ENCODE measurements around the gene PLEKHB1. TPM values are rescaled to one million over a fixed set of nuclear protein-coding genes. Genes with fewer than 3 reads are reported as not detected.

PLEKHB1 gene
- total RNA-seq, 1 experiment from 2014 or later = 6.6 TPM

- no peaks in the 10 kb centered on the region for H3K36me3 ChIP-seq (ENCODE audit: control insufficient read depth, insufficient read depth, low read length)
- no peaks in the 10 kb centered on the region for H3K27me3 ChIP-seq (ENCODE audit: control insufficient read depth, insufficient read depth, low read length)
- DNase-seq (ENCODE audit: low read depth, low spot score) (peak; percentile 22), ATAC-seq (peak; percentile 97)
- H3K9me3 ChIP-seq (ENCODE audit: control insufficient read depth, insufficient read depth, low read depth, low read length) = no peaks in the 10 kb centered on the region
- H3K4me3 ChIP-seq (ENCODE audit: low read depth in 2 of 2, low read length in 2 of 2) = peak overlapping the region; percentile 29 to 52
- ChIA-PET POLR2A (no interaction called here), CTCF (interaction anchor here (0.6 to 2.0 kb wide), 3 partner anchors 22 to 351 kb away, joined by 6 to 8 read pairs (median 7); no protein-coding TSS in a partner anchor)
- BruUV-seq (replicated peaks) = no TSS peak
- in situ Hi-C loops (cut with HindIII; ENCODE audit: low pct_unique_long_range_greater_than_20kb, low sequenced_read_pairs) = no loop called here
- TF ChIP-seq POLR2AphosphoS5 (IDR thresholded peaks at IDR 0.05; ENCODE audit: low read depth, low read length) (no peak), TCF7L2 (IDR thresholded peaks at IDR 0.05; ENCODE audit: low read depth, low read length) (no peak)
- H3K27ac ChIP-seq (ENCODE audit: low read length) = peak overlapping the region; percentile 13; the same call in 1 of the 2 replicates
- H3K4me1 ChIP-seq (ENCODE audit: control insufficient read depth, insufficient read depth, low read length) = no peaks in the 10 kb centered on the region; the same call in 1 of the 2 replicates
- intact Hi-C loops (cut with micrococcal nuclease; ENCODE audit: unreplicated experiment) = no loop called here
These were observed 1.2 kb downstream of the PLEKHB1 start for GRCh38 chr11:73647459-73648100.

- CTCF ChIA-PET = interaction anchor here (2.0 kb wide), 1 partner anchor 22 kb away, joined by 7 read pairs; no protein-coding TSS in a partner anchor
- no peak overlapping the region for H3K27ac ChIP-seq (ENCODE audit: low read length)
- no peaks in the 10 kb centered on the region for H3K27me3 ChIP-seq (ENCODE audit: control insufficient read depth, insufficient read depth, low read length)
- H3K4me3 ChIP-seq (ENCODE audit: low read depth in 2 of 2, low read length in 2 of 2) = no peak overlapping the region
- no peak for TF ChIP-seq TCF7L2 (IDR thresholded peaks at IDR 0.05; ENCODE audit: low read depth, low read length)
- no peak for TF ChIP-seq POLR2AphosphoS5 (IDR thresholded peaks at IDR 0.05; ENCODE audit: low read depth, low read length)
- no peak for TF ChIP-seq SIN3A (IDR thresholded peaks at IDR 0.05; ENCODE audit: borderline replicate concordance, insufficient read depth, low read depth, low read length)
- in situ Hi-C loops (cut with HindIII; ENCODE audit: low pct_unique_long_range_greater_than_20kb, low sequenced_read_pairs) = no loop called here
- no peak for ATAC-seq
- intact Hi-C loops (cut with micrococcal nuclease; ENCODE audit: unreplicated experiment) = no loop called here
- no TSS peak for BruUV-seq (replicated peaks)
- POLR2A ChIA-PET = interaction anchor here (0.6 to 1.1 kb wide), 2 partner anchors 24 to 119 kb away, joined by 3 to 12 read pairs; no protein-coding TSS in a partner anchor
- DNase-seq (ENCODE audit: low read depth, low spot score) = no peak
- no peaks in the 10 kb centered on the region; the same call in 1 of the 2 replicates for H3K4me1 ChIP-seq (ENCODE audit: control insufficient read depth, insufficient read depth, low read length)
- H3K36me3 ChIP-seq (ENCODE audit: control insufficient read depth, insufficient read depth, low read length) = no peaks in the 10 kb centered on the region
- no peaks in the 10 kb centered on the region for H3K9me3 ChIP-seq (ENCODE audit: control insufficient read depth, insufficient read depth, low read depth, low read length)
These were observed 1.7 kb downstream of the PLEKHB1 start for GRCh38 chr11:73648121-73648520.

GRCh38 chr11:73648571-73649046, 2.2 kb downstream of the PLEKHB1 start:
- no peaks in the 10 kb centered on the region for H3K36me3 ChIP-seq (ENCODE audit: control insufficient read depth, insufficient read depth, low read length)
- in situ Hi-C loops (cut with HindIII; ENCODE audit: low pct_unique_long_range_greater_than_20kb, low sequenced_read_pairs) (no loop called here), intact Hi-C loops (cut with micrococcal nuclease; ENCODE audit: unreplicated experiment) (no loop called here)
- H3K4me3 ChIP-seq (ENCODE audit: low read depth in 2 of 2, low read length in 2 of 2) = no peak overlapping the region
- ATAC-seq (no peak), DNase-seq (ENCODE audit: low read depth, low spot score) (no peak)
- no peak overlapping the region for H3K27ac ChIP-seq (ENCODE audit: low read length)
- no peaks in the 10 kb centered on the region for H3K27me3 ChIP-seq (ENCODE audit: control insufficient read depth, insufficient read depth, low read length)
- no peaks in the 10 kb centered on the region; the same call in 1 of the 2 replicates for H3K4me1 ChIP-seq (ENCODE audit: control insufficient read depth, insufficient read depth, low read length)
- CTCF ChIA-PET = interaction anchor here (2.0 kb wide), 1 partner anchor 23 kb away, joined by 7 read pairs; no protein-coding TSS in a partner anchor
- no peaks in the 10 kb centered on the region for H3K9me3 ChIP-seq (ENCODE audit: control insufficient read depth, insufficient read depth, low read depth, low read length)
- no peak for TF ChIP-seq TCF7L2 (IDR thresholded peaks at IDR 0.05; ENCODE audit: low read depth, low read length)
- POLR2A ChIA-PET = interaction anchor here (0.6 to 1.1 kb wide), 2 partner anchors 25 to 119 kb away, joined by 3 to 12 read pairs; no protein-coding TSS in a partner anchor
- no TSS peak for BruUV-seq (replicated peaks)

GRCh38 chr11:73649206-73649605, 2.8 kb downstream of the PLEKHB1 start:
- intact Hi-C loops (cut with micrococcal nuclease; ENCODE audit: unreplicated experiment) = no loop called here
- no peak overlapping the region for H3K27ac ChIP-seq (ENCODE audit: low read length)
- POLR2A ChIA-PET = interaction anchor here (0.5 to 1.1 kb wide), 2 partner anchors 41 to 120 kb away, joined by 3 to 6 read pairs; no protein-coding TSS in a partner anchor

More at GRCh38 chr11:73649206-73649605, 2.8 kb downstream of the PLEKHB1 start:
- no peak for DNase-seq (ENCODE audit: low read depth, low spot score)
- H3K27me3 ChIP-seq (ENCODE audit: control insufficient read depth, insufficient read depth, low read length) = no peaks in the 10 kb centered on the region
- H3K9me3 ChIP-seq (ENCODE audit: control insufficient read depth, insufficient read depth, low read depth, low read length) = no peaks in the 10 kb centered on the region
- no peaks in the 10 kb centered on the region for H3K36me3 ChIP-seq (ENCODE audit: control insufficient read depth, insufficient read depth, low read length)
- H3K4me1 ChIP-seq (ENCODE audit: control insufficient read depth, insufficient read depth, low read length) = no peaks in the 10 kb centered on the region; the same call in 1 of the 2 replicates
- BruUV-seq (replicated peaks) = no TSS peak
- no peak for ATAC-seq
- no peak for TF ChIP-seq POLR2AphosphoS5 (IDR thresholded peaks at IDR 0.05; ENCODE audit: low read depth, low read length)
- no peak for TF ChIP-seq REST (IDR thresholded peaks at IDR 0.05; ENCODE audit: insufficient read depth in 1 of 2, low read depth in 2 of 2, low read length in 1 of 2)
- TF ChIP-seq SIN3A (IDR thresholded peaks at IDR 0.05; ENCODE audit: borderline replicate concordance, insufficient read depth, low read depth, low read length) = no peak
- TF ChIP-seq CTCF (IDR thresholded peaks at IDR 0.05) = no peak
- no peak for TF ChIP-seq TCF7L2 (IDR thresholded peaks at IDR 0.05; ENCODE audit: low read depth, low read length)
- CTCF ChIA-PET = no interaction called here
- H3K4me3 ChIP-seq (ENCODE audit: low read depth in 2 of 2, low read length in 2 of 2) = no peak overlapping the region
- in situ Hi-C loops (cut with HindIII; ENCODE audit: low pct_unique_long_range_greater_than_20kb, low sequenced_read_pairs) = no loop called here
